Brain pericyte (primary cell): ENCODE data around the gene CCL17.
A peak's percentile ranks its signal among the peaks of the same experiment; 100 is the strongest.
"Not testable (repeated sequence)": the region's sequence is repeated elsewhere in the genome, so short reads cannot be mapped to it uniquely, and the experiment has no call there.

Source experiments
- DNase-seq: peaks from one replicate; pipeline ENCODE4 v3.0.0-alpha.2; 2012; ENCODE audit warnings: low read depth, low spot score

CCL17 gene

GRCh38 chr16:57430955-57431354, 26.4 kb downstream of the CCL17 start:
- DNase-seq: no peak

GRCh38 chr16:57432505-57432904, 27.9 kb downstream of the CCL17 start:
- DNase-seq: no peak

DNA sequence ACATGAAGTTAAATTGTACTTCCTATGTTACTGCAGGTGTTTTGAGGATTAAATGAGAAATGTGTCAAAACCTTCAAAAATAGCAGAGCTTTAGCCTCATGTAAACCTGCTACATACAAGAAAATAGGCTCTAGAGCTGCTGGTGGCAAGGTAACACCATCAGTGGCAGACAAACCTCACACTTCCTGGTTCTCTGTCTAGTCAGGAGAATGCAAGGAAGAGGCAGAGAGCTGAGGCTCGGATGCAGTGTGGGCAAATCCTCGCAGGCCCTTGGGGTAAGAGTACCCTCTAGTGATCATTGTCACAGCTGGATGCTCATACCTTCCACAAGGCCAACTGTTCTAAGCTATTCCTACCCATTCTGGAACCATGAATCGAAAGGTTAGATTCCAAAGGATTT, 28.4 kb downstream of the CCL17 start:
- no peak for DNase-seq

- DNase-seq: no peak
Measured at GRCh38 chr16:57434003-57434402, 29.4 kb downstream of the CCL17 start.

DNA sequence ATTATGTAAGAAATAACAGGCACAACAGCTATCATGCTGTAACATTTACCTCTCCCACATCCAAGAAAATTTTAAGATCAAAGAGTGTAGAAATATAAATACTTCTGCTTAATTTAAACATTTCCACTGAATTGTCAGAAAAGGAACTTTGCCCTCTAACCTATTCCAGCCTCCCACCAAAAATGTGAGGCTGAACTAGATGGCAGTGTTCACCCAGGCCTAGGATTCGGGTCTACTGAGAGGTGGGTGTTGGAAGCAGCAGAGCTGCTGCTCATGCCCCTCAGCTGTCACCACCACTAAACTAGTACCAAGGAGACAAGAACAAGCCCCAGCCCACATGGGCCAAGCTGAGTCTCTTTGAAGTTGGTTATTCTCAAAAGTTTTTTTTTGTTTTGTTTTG, 31.3 kb downstream of the CCL17 start:
- DNase-seq: no peak

- DNase-seq: not testable (repeated sequence)
Measured at GRCh38 chr16:57439947-57440346, 35.4 kb downstream of the CCL17 start.

GRCh38 chr16:57440551-57440950, 36.0 kb downstream of the CCL17 start:
- DNase-seq: not testable (repeated sequence)

DNA sequence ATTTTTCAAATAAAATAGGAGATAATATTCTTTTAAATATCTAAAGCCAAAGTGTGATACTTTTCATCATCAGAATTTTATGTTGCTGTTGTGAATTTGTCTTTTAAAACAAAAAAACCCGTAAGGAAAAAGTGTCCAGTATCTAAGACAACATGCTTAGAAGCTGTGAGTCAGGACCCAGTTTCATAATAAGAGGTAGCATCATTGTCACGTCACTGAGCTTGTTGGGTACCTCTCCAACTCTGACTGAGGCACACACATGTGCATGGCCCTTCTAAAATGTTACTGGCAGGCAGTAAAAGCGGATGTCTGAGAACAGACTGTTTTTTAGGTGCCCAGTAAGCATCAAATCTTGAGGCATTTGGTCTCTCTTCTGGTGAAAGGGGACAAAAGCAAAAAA, 40.1 kb downstream of the CCL17 start:
- no peak for DNase-seq

- DNase-seq: no peak
Measured at GRCh38 chr16:57445510-57445909, 40.9 kb downstream of the CCL17 start.

DNA sequence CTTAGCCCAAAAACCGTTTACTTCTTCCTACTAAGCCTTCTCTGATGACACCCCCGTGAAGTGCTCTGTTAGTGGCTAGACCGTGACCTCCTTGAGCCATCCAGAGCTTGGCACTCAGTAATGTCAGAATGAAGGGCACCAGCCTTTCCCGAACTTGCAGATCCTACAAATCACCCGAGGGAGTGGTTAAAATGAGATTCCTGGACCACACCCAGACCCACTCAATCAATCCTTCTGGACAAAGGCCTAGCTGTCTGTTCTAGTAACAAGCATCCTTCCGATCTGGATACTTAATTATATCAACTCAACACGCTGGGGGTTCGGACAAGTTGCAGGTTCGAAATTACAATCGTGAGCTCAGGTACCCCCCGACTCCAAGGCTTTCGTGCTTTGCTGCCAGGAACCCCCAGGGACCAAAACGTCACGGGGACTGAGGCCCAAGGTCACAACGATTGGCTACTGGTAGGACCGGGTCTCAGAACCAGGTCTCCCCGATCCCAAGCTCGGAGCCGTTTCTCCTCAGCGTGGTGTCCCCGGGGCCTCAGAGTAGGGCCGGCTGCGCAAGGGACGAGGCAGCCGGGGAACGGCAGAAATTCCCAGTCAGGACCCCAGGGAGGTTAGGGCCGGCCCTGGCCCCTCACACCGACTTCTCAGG, 42.1 kb downstream of the CCL17 start:
- DNase-seq: no peak

GRCh38 chr16:57447186-57447962, 42.8 kb downstream of the CCL17 start, which contains the start of the genes CIAPIN1 and COQ9:
Gene CIAPIN1, minus strand, starts transcription at chr16:57447385. Its CDS starts 6,457 bp downstream, at chr16:57440928.
Gene COQ9, plus strand, starts transcription at chr16:57447479. Its CDS starts 27 bp downstream, at chr16:57447506.
- peak; percentile 78 for DNase-seq

GRCh38 chr16:57452021-57452420, 47.5 kb downstream of the CCL17 start:
- DNase-seq: no peak

- DNase-seq: peak; percentile 65
Measured at GRCh38 chr16:57462209-57462977, 57.8 kb downstream of the CCL17 start, which contains the start of gene POLR2C. Gene POLR2C, plus strand, starts transcription at chr16:57462679. Its CDS starts 46 bp downstream, at chr16:57462725.

GRCh38 chr16:57462978-57463362, 58.4 kb downstream of the CCL17 start:
- DNase-seq: no peak

DNA sequence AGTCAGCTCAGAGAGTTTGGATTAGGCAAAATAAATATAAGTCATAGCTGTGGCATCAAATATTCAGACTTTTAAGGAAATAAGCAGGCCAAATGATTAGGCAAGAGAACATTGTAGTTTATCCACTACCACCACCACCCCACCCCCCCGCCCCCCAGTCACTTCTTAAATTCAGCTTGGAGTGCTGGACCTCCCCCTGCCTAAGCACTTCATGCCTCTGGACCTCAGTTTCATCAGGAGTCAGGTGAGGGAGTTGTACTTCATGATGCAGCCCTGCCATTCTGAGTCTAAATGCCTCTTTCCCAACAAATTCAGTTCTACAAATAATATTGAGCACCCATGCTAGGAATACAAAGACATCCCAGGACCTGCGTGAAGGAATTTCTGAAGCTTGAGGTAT, 60.0 kb downstream of the CCL17 start:
- DNase-seq: no peak
